Muscle of leg (tissue), 11 donors: Measurements from ENCODE around the gene C12orf42. TPM values are rescaled to one million over a fixed set of nuclear protein-coding genes. Genes with fewer than 3 reads are reported as not detected.

Experiments used
- DNase-seq: peaks from one replicate; pipeline ENCODE4 v3.0.0; 2013
- H3K27ac ChIP-seq: one replicate; pipeline ENCODE4 v1.5.1; 2013; ENCODE audit warnings: mild to moderate bottlenecking, low read length, control low read depth
- H3K27me3 ChIP-seq: one replicate; pipeline ENCODE4 v1.6.1; 2013; ENCODE audit warnings: low read length; ENCODE audit not compliant: control insufficient read depth, insufficient read depth
- H3K36me3 ChIP-seq: one replicate; pipeline ENCODE4 v1.6.1; 2013; ENCODE audit warnings: low read length; ENCODE audit not compliant: control insufficient read depth, insufficient read depth
- H3K4me1 ChIP-seq: one replicate; pipeline ENCODE4 v1.6.1; 2013; ENCODE audit warnings: low read length; ENCODE audit not compliant: control insufficient read depth, insufficient read depth
- H3K4me3 ChIP-seq: one replicate; pipeline ENCODE4 v1.5.1; 2013; ENCODE audit warnings: low read length, control low read depth
- H3K9me3 ChIP-seq: replicated peaks from 2 replicates; pipeline ENCODE4 v1.6.1; 2013; ENCODE audit warnings: low read depth, low read length; ENCODE audit not compliant: control insufficient read depth
- WGBS: methylation state at CpG from one replicate; pipeline ENCODE4 v1.1.5; 2013; ENCODE audit warnings: missing lambda C conversion rate; ENCODE audit not compliant: insufficient coverage; 5-methylcytosine and 5-hydroxymethylcytosine counted together
- polyA plus RNA-seq, 8 donors: library from polyadenylated mRNA; unstranded; fragments of 120-200 nt; gene quantifications; one replicate each; pipeline versions ENCODE4 v1.2.1 to v1.2.3, GENCODE V29; 2013; ENCODE audit warnings: inconsistent platforms in 1 of 8, low replicate concordance in 1 of 8; ENCODE audit not compliant: insufficient read length in 8 of 8, insufficient read depth in 1 of 8
- total RNA-seq: library from RNA; stranded (reverse); fragments of 120-200 nt; gene quantifications from one replicate; pipeline ENCODE4 v1.2.4, GENCODE V29; 2013

Gene C12orf42
- total and polyA plus RNA-seq, 9 donors: 0.98 to 2.4 (median 1.7) TPM

DNA sequence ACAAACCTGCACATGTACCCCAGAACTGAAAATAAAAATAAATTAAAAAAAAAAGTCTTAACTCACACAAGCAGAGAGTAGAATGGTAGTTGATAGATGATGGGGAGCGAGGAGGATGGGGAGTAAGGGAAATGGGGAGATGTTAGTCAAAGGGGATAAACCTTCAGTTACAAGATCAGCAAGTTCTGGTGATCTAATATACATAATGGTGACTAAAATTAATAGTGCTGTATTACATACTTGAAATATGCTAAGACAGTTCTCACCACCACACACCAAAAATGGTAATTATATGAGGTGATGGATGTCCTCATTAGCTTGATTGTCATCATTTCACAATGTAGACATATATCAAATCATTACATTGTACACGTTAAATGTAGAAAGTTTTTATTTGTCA lies 3.2 kb upstream of the C12orf42 start:
- DNase-seq: no peak
- Histone ChIP-seq H3K4me3 (no peak overlapping the region), H3K36me3 (no peaks in the 10 kb centered on the region), H3K27ac (no peak overlapping the region), H3K9me3 (no peaks in the 10 kb centered on the region), H3K4me1 (peaks cover 5% of the 10 kb centered on the region), H3K27me3 (peaks cover 18% of the 10 kb centered on the region)
- WGBS: no CpG with 5 or more reads among the region's 2 CpGs

DNA sequence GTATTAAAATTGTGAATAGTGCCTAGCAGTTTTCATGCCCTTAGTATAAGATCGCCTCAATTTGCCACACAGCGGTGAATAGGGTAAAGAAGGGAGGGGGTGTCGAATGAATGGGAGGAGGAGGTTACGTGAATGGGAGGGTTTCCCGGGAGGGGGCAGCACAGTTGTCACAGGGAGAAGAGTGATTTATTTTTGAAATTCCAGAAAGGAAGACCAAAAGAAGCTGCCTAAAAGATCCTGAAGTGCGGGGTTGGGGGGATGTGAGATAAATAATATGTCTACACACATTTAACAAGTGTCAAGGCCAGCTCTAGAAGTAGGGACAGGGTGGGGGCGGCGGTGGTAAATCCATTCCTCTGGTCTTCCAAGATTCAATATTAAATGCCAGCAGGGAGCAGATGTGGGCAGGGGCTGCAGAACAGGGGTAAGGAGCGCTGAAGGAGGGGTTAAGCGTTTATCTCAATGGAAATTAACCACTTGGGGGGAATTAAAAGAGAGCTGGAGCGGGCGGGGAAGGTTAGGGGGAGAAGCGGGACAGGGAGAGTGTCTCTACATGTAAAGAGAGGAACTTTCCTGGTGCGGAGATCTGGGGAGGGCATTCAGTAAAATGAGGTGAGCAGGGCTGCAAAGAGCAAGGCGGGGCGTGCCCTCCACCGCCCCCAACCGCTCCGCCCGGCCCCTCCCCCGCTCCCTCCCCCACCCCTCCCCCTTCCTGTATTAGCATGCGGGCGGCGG lies 867 bp downstream of the C12orf42 start:
- H3K27me3 ChIP-seq: peaks cover 22% of the 10 kb centered on the region
- no peak for DNase-seq
- peaks cover 5% of the 10 kb centered on the region for H3K4me1 ChIP-seq
- H3K9me3 ChIP-seq: no peaks in the 10 kb centered on the region
- no peak overlapping the region for H3K4me3 ChIP-seq
- 5% methylated on average over 9 of the region's 24 CpGs for WGBS
- H3K27ac ChIP-seq: no peak overlapping the region
- H3K36me3 ChIP-seq: no peaks in the 10 kb centered on the region

DNA sequence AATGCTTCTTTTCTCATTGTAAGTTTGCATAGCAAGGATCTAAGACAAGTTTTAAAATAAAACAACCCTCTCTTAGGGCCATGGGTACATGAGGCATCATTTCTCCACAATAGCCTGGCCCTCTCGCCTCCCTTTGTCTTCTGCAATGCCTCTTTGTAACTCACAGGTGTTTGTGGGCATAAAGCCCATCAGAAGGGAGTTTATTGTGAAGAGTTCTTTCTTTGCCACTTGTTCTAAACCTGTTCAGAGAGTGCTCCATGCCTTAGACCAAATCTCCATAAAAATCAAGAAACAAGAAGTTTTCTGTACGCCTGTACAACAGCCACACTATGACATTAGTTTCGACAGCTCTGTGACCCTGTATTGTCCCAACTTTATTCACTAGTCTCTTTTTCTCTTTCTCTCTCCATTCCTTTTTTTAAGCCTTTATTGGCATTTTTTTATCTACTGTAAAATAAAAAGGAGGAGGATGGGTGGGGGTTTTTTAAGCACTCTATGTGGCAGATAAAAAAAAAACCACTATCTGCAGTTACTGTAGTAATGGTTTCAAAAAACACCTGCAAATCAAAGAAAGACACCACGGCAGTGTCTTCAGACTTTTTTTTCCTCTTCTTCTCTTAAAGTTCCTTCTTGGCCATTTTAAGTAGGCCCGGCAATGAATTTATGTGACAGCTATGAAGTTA lies 1.6 kb downstream of the C12orf42 start:
- Histone ChIP-seq H3K4me1 (peaks cover 5% of the 10 kb centered on the region), H3K36me3 (no peaks in the 10 kb centered on the region), H3K4me3 (no peak overlapping the region), H3K9me3 (no peaks in the 10 kb centered on the region), H3K27ac (no peak overlapping the region), H3K27me3 (peaks cover 22% of the 10 kb centered on the region)
- no peak for DNase-seq
- WGBS: no CpG with 5 or more reads among the region's 5 CpGs

DNA sequence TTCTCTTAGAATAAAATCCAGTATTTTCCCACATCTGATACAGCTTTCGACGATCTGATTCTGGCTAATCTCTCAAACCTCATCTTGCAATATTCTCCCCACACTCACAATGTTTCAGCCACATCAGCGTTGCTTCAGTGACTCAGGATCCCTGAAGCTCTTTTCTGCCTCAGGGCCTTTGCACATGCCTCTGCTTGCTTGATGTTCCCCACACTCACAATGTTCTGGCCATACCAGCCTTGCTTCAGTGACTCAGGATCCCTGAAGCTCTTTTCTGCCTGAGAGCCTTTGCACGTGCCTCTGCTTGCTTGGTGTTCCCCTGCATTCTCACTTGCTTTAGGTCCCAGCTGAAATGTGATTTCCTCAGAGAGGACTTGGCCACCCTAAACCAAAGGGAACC lies 2.6 kb downstream of the C12orf42 start:
- no peak for DNase-seq
- Histone ChIP-seq H3K27ac (no peak overlapping the region), H3K4me1 (peaks cover 5% of the 10 kb centered on the region), H3K4me3 (no peak overlapping the region), H3K9me3 (no peaks in the 10 kb centered on the region), H3K27me3 (peaks cover 22% of the 10 kb centered on the region), H3K36me3 (no peaks in the 10 kb centered on the region)
- WGBS: 87% methylated on average over 4 of the region's 4 CpGs

DNA sequence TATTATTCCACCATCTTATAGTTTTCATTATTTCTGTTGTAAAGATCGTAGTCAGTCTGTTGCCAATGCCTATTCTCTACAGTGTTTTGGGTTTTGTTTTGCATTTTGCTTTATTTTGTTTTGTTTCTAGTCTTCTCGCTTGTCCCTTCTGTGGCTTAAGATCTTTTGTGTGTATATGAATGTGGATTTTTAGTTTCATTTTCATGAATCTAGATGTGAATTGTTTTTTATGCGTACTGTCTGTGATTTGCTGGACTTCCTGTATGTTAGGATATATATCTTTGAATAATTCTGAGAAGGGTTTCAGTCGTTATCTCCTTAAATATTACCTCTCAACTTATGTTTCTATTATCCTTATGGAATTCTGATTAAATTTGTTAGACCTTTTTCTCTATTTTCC lies 13.4 kb downstream of the C12orf42 start:
- no CpG with 5 or more reads among the region's 4 CpGs for WGBS
- Histone ChIP-seq H3K36me3 (no peaks in the 10 kb centered on the region), H3K27ac (no peak overlapping the region), H3K27me3 (no peaks in the 10 kb centered on the region), H3K4me1 (no peaks in the 10 kb centered on the region), H3K9me3 (no peaks in the 10 kb centered on the region), H3K4me3 (no peak overlapping the region)
- no peak for DNase-seq

DNA sequence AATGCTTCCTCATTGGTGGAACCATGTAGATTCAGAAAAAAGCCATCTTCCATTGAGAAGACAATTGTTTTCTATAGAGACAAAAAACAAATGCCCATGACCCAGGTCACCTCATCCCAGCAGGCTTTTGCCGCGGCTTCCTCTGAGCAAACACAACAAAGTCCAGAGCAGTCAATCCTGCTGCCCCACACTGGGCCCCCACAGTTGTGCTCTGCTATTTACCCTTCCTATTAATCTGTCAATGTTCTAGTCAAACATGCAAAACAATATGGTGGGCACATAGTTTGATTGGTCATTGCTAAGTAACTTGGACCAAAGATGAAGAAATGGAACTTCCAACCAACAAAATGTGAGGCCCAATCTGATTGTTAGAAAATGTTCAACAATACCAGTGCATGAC lies 20.7 kb downstream of the C12orf42 start:
- H3K9me3 ChIP-seq: no peaks in the 10 kb centered on the region
- no peak overlapping the region for H3K27ac ChIP-seq
- H3K27me3 ChIP-seq: no peaks in the 10 kb centered on the region
- DNase-seq: no peak
- 79% methylated on average over 2 of the region's 2 CpGs for WGBS
- no peak overlapping the region for H3K4me3 ChIP-seq
- H3K4me1 ChIP-seq: no peaks in the 10 kb centered on the region
- no peaks in the 10 kb centered on the region for H3K36me3 ChIP-seq

DNA sequence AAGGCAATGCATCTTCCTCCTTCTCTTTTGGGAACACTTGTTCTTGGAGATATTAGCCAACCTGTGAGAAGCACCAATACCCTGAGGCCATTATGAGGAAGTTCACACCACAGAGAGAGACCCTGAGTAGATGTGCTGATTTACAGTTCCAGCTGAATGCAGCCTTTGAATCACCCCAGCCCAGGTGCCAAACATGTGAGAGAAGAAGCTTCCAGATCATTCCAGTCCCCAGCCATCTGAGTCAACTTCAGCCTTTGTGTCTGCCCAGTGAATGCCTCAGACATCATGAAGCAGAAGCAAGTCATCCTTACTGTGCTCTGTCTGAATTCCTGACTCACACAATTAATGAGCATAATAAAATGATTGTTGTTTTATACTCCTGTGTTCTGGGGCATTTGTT lies 25.1 kb downstream of the C12orf42 start:
- Histone ChIP-seq H3K4me1 (no peaks in the 10 kb centered on the region), H3K4me3 (no peak overlapping the region), H3K27ac (no peak overlapping the region), H3K9me3 (no peaks in the 10 kb centered on the region), H3K36me3 (no peaks in the 10 kb centered on the region), H3K27me3 (no peaks in the 10 kb centered on the region)
- DNase-seq: no peak

DNA sequence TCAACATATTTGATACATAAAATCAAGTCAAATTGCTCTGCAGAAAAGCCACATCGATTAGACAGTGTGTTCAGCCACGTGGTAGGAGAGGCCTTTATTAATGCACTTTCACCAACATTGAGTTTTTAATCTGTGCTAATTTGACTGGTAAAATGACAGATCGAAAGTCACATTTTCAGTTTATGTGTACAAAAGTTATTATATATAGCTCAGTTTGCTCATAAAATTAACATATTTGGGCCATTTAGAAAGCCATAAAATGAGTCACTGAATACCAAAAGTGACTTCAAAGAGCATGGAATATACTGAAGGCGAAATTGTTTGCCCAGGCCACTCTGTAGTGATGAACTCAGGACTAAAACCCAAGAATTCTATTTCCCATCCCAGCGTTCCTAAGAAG lies 26.0 kb downstream of the C12orf42 start:
- H3K36me3 ChIP-seq: no peaks in the 10 kb centered on the region
- no peak overlapping the region for H3K4me3 ChIP-seq
- H3K27ac ChIP-seq: no peak overlapping the region
- no peaks in the 10 kb centered on the region for H3K9me3 ChIP-seq
- H3K4me1 ChIP-seq: no peaks in the 10 kb centered on the region
- no CpG with 5 or more reads among the region's 5 CpGs for WGBS
- H3K27me3 ChIP-seq: no peaks in the 10 kb centered on the region
- DNase-seq: no peak

DNA sequence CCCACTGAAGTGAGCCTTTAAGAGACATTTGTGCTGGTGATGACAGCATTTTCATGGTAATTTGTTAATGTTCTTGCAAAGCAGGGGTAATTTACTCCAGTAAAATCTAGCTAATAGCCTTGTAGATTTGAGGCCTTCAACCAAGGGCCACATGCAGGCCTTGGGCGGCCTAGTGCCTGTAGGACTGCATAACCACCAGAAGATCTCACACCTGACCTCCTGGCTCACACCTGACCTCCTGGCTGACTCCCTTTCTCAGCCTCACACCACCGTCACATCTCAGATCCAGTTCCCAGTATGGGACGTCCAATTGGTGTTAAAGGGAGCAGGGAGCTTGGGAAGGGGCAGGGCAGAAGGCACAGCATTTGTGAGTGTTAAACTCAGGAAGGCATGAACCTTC lies 26.9 kb downstream of the C12orf42 start:
- DNase-seq: no peak
- H3K4me3 ChIP-seq: no peak overlapping the region
- WGBS: no CpG with 5 or more reads among the region's 3 CpGs
- H3K36me3 ChIP-seq: no peaks in the 10 kb centered on the region
- H3K9me3 ChIP-seq: no peaks in the 10 kb centered on the region
- no peaks in the 10 kb centered on the region for H3K4me1 ChIP-seq
- no peak overlapping the region for H3K27ac ChIP-seq
- H3K27me3 ChIP-seq: no peaks in the 10 kb centered on the region

DNA sequence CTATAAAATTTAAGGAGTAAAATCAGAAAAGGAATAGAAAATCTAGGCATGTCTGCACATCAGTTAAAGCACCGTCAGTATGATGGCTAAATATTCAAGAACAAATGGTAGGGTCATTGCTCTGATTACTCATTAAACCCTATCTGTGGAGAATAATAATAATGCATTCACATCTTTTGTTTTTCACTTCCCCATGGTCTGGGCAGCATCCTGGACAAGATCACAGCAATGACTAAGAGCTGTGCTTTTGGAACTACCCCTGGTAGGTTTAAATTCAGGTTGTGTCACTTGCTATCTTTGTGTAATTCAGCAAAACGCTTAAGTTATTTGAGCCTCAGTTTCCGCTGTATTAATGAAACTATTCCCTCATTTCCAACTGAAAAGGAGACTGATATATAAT lies 33.1 kb downstream of the C12orf42 start:
- no peak for DNase-seq
- WGBS: no CpG with 5 or more reads among the region's 3 CpGs
- H3K9me3 ChIP-seq: peaks cover 2% of the 10 kb centered on the region

More for the DNA sequence above, 33.1 kb downstream of the C12orf42 start:
- Histone ChIP-seq H3K4me3 (no peak overlapping the region), H3K27me3 (no peaks in the 10 kb centered on the region), H3K4me1 (no peaks in the 10 kb centered on the region), H3K27ac (no peak overlapping the region), H3K36me3 (no peaks in the 10 kb centered on the region)
